HG02852 (cell line): ENCODE results near the gene RAB9B.
"Not testable (repeated sequence)": the region's sequence is repeated elsewhere in the genome, so short reads cannot be mapped to it uniquely, and the experiment has no call there.

Experiments used
- ATAC-seq: cut with Tn5 transposase; IDR thresholded peaks from one replicate; pipeline ENCODE4 v1.9.1; 2021; ENCODE audit warnings: mild to moderate bottlenecking, moderate library complexity; ENCODE audit not compliant: unreplicated experiment

Gene RAB9B

DNA sequence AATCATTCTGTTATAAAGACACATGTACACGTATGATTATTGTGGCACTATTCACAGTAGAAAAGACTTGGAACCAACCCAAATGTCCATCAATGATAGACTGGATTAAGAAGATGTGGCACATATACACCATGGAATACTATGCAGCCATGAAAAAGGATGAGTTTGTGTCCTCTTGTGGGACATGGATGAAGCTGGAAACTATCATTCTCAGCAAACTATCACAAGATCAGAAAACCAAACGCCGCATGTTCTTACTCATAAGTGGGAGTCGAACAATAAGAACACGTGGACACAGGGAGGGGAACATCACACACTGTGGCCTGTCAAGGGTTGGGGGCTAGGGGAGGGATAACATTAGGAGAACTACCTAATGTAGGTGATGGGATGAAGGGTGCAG lies 15.0 kb downstream of the RAB9B start:
- ATAC-seq: not testable (repeated sequence)

- ATAC-seq: no peak
Observed at GRCh38 chrX:103811858-103812257, 20.2 kb downstream of the RAB9B start.

DNA sequence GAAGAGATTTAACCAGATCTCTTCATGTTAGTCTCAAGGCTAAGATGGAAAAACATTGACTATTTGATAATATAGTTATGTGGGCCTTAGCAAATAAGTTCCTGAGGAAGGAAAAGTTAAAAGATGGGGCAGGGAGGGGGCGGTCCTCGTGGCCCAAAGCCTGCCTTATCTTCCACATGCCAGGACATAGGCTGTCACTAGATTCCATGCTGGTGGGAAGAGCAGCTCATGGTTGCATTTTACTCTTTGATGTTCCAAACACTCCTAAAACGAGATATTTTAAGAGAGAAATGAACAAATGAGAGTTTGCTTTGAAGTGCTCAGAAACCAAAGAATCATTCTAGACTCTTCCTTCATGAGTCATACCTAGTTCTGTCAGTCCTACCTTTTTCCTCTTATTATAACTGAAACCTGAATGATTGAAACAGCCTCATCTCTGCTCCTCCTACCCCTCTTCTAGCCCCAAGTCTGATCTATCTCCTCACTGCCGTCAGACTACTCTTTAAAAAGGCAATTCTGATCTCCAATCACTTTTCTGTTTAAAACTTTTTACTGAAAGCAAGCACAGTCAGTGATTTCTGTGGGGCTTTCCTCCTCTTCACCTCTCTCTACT lies 25.1 kb downstream of the RAB9B start:
- no peak for ATAC-seq

DNA sequence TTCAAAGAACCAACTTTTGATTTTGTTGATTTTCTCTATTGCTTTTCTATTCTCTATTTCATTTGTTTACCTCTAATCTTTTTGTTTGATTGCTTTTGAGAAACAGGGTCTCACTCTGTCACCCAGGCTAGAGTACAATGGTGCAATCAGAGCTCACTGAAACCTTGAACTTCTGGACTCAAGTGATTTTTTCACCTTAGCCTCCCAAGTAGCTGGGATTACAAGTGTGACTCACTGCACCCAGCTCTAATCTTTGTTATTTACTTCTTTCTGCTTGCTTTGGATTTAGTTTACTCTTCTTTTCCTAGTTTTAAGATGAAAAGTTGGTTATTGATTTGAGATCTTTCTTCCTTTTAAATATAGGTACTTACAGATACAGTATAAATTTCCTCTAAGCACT lies 26.2 kb downstream of the RAB9B start:
- no peak for ATAC-seq

- ATAC-seq: no peak
Observed at GRCh38 chrX:103800318-103800717, 31.7 kb downstream of the RAB9B start.

- ATAC-seq: no peak
Observed at GRCh38 chrX:103797691-103798090, 34.4 kb downstream of the RAB9B start.

- ATAC-seq: no peak
Observed at GRCh38 chrX:103794119-103794518, 37.9 kb downstream of the RAB9B start.

GRCh38 chrX:103793545-103793940 lies 38.5 kb downstream of the RAB9B start:
- no peak for ATAC-seq

GRCh38 chrX:103792916-103793544 lies 39.0 kb downstream of the RAB9B start:
- ATAC-seq: no peak

DNA sequence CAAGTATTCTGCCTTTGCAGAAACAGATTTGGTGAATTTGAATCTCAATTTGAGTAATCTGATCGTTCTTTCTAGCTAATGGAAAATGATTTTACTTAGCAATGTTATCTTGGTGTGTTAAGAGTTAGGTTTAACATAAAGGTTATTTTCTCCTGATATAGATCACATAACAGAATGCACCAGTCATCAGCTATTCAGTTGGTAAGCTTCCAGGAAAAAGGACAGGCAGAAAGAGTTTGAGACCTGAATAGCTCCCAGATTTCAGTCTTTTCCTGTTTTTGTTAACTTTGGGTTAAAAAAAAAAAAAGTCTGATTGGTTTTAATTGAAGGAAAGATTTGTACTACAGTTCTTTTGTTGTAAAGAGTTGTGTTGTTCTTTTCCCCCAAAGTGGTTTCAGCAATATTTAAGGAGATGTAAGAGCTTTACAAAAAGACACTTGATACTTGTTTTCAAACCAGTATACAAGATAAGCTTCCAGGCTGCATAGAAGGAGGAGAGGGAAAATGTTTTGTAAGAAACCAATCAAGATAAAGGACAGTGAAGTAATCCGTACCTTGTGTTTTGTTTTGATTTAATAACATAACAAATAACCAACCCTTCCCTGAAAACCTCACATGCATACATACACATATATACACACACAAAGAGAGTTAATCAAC lies 40.1 kb downstream of the RAB9B start:
- no peak for ATAC-seq

GRCh38 chrX:103791228-103791627 lies 40.8 kb downstream of the RAB9B start:
- ATAC-seq: no peak

GRCh38 chrX:103789004-103789403 lies 43.1 kb downstream of the RAB9B start:
- peak; percentile 86 for ATAC-seq

DNA sequence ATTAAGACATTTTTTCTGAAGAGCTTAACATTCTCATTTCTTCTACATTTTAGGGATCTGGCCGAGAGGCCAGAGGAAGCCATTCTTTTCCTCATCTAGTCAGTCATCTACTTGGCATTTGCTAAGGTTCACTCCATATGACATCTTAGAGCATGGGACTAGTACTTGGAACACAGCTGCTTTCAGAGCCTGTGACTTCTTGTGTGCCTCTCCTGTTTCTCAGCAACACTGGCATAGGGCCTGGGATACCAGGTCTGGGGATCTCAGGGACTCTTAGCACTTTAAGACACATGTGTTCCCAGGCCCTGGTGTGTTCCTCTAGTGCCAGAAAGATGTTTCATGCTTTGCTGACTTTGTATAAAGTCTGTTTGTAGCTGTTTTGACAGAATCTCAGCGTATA lies 48.1 kb downstream of the RAB9B start:
- no peak for ATAC-seq

- ATAC-seq: no peak
Observed at GRCh38 chrX:103783196-103783595, 48.9 kb downstream of the RAB9B start.

GRCh38 chrX:103782640-103783039 lies 49.4 kb downstream of the RAB9B start:
- ATAC-seq: no peak

DNA sequence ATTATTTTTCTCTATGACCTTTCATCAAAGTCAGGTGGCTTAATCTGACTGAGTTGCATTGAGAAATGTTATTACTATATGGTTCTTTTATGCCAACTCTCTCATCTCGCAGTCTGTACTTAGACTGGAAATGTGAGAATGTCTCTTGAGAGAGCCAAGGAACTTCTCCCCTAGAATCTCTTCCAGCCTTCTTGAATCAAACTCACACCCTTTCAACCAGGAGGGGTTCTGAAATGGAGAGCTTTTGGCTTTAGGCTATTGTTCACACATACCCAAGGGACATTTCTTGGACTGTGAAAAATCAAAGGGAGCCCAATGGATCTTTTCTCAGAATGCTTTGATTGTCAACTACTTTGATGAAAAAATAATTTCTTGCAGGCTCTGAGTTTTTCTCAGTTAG lies 50.4 kb downstream of the RAB9B start:
- ATAC-seq: no peak

GRCh38 chrX:103781062-103781402 lies 51.0 kb downstream of the RAB9B start:
- no peak for ATAC-seq

DNA sequence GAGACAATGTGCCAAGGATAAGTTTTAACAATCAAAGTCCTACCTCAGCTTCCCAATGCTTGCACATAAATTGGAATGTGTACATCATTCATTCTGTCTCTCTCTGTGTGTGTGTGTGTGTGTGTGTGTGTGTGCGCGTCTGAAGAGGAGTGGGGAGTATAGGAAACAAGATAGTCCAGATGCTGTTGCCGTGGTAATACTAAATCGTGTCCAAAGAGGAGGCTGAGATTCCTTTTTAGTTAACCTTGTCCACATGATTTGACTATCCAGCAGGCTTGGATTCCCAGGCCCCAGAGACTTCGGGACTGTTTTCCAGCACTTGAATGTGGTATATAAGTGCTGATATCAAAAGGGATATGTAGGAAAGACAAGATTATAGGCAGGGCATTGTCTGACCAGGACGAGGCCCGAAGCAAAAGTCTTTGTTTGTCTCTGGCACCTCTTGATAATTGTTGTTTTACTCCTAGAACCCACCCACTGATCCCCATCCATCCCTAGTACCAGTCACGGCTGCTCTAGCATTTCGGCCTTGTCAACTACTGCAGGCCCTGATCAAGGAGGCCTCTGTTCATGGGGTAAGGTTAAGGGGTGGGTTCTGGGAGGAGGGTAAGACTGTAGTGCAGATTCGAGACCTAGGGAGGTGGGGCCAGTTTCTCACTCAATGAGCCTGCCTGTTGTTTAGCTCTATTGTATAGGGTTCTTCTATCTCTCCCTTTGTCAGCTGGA lies 51.6 kb downstream of the RAB9B start:
- no peak for ATAC-seq

DNA sequence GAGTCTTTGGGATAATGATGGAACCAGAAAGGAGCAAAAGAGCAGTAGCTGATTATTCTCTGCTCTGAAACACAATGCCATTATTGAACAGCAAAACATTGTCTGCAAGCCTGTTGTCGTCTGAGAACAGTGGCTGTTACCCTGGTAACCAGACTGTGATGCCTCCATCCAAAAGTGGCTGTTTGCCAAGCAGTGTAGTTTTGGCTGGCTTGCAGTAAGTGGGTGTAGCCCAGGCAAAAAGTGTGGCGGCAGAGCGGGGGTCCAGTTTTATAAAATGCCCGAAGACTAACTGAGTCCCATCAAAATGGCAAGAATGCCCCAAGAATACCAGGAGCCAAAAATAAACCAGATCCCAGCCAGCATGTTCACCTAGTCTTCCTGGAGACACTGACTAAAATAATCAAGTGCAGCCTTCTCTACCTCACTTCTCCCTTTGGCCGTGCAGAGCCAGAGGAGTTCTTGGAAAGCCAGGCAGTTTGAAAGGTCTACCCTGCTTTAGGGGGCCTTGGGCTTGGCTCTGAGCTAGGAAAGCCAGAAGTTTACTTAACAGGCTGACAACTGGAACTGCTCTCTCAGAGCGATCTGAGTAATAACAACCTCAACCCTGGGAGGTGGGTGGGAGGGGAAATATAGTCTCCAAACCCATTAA lies 52.8 kb downstream of the RAB9B start:
- ATAC-seq: no peak

- ATAC-seq: no peak
Observed at GRCh38 chrX:103776546-103776945, 55.5 kb downstream of the RAB9B start, which contains the start of gene PLP1. PLP1 (plus strand) TSS chrX:103776840; CDS start chrX:103776996, 156 bp downstream.

DNA sequence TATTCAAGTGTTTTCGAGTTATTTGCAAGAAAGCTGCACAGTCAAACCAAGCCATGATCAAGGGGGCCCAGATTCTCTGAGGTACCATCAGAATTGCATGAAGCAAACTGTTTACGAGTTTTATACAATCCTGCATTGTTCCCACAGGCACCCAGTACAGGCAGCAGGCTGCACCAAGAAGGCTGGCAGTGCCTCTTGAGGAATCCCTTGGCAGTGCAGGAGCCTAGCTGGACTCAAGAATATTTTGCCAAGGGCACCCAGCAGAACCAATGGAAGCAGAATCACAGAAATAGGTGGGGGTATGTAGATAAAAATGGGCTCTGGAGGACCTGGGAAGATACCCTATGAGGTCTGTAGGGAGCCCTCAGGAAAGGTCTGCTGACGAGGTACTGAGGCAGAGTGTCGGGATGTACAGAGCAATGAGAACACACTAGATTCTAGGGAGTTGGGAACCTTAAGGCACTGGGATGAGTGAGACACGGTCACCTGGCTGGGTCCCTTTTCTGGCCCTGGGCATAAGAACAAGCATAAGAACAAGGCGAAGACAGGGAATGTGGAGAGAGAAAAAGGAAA lies 57.9 kb downstream of the RAB9B start:
- no peak for ATAC-seq
